ENCODE measurements around the gene VIL1. TPM values are rescaled to one million over a fixed set of nuclear protein-coding genes. Genes with fewer than 3 reads are reported as not detected.
A peak's percentile ranks its signal among the peaks of the same experiment; 100 is the strongest.

Gene VIL1
- total RNA-seq, 1 donor from 2014 or later: 0.05 TPM

DNA sequence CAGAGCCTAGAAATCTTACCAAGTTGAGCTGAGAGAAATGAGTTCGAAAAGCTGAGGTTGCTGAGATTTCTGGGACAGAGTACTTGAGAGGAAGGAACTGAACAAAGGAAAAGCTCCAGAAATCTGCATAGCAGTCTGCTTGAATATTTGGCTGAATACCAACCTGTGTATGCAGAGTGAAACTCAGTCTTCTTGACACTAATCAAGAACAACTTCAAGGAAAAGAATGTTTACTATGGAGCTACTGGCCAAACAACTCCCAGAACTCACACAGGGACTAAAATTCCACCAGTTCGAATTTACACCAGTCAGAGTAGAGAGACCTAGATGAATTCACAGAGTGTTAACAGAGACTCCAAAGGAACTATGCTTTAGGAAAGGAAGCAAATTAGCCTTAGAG lies 82.7 kb downstream of the VIL1 start:
- peak; percentile 50 for DNase-seq (ENCODE audit: low read depth)

Other genes with a start within 250 kb of the VIL1 start
- gene ARPC2, start 201.9 kb upstream of the VIL1 start, total RNA-seq: 374 and 520 TPM in 2 replicates
- 0.65 TPM in 1 of 2 replicates, not detected in the other for gene GPBAR1, start 158.1 kb upstream of the VIL1 start, total RNA-seq
- gene AAMP, start 149.0 kb upstream of the VIL1 start, total RNA-seq: 144 and 167 TPM in 2 replicates
- 37.2 and 74.1 TPM in 2 replicates for gene PNKD, start 148.6 kb upstream of the VIL1 start, total RNA-seq
- gene TMBIM1, start 126.6 kb upstream of the VIL1 start, total RNA-seq: 165 and 404 TPM in 2 replicates
- gene CATIP, start 62.3 kb upstream of the VIL1 start, total RNA-seq: 0.65 TPM in 1 of 2 replicates, not detected in the other
- 0.05 TPM in 1 of 2 replicates, not detected in the other for gene SLC11A1, start 36.9 kb upstream of the VIL1 start, total RNA-seq
- 23.4 and 65.2 TPM in 2 replicates for gene CTDSP1, start 19.3 kb upstream of the VIL1 start, total RNA-seq
- gene USP37, start 149.2 kb downstream of the VIL1 start, total RNA-seq: 9.2 and 12.2 TPM in 2 replicates
- 29.4 and 43.9 TPM in 2 replicates for gene CNOT9, start 149.7 kb downstream of the VIL1 start, total RNA-seq
- 2.9 and 3.0 TPM in 2 replicates for gene PLCD4, start 188.8 kb downstream of the VIL1 start, total RNA-seq
- gene ZNF142, start 240.5 kb downstream of the VIL1 start, total RNA-seq: 3.5 and 15.6 TPM in 2 replicates
- gene BCS1L, start 240.6 kb downstream of the VIL1 start, total RNA-seq: 30.0 and 35.6 TPM in 2 replicates

Data from renal cortical epithelial cell (primary cell).